Measurements from ENCODE around the gene CDKAL1. TPM values are rescaled to one million over a fixed set of nuclear protein-coding genes. Genes with fewer than 3 reads are reported as not detected.

CDKAL1 gene
- total and polyA plus RNA-seq, 10 of the 15 experiments (the other 5 are each of a cell fraction or from before 2014, with no cell fraction given) = 10.7 to 26.9 (median 17.3) TPM

DNA sequence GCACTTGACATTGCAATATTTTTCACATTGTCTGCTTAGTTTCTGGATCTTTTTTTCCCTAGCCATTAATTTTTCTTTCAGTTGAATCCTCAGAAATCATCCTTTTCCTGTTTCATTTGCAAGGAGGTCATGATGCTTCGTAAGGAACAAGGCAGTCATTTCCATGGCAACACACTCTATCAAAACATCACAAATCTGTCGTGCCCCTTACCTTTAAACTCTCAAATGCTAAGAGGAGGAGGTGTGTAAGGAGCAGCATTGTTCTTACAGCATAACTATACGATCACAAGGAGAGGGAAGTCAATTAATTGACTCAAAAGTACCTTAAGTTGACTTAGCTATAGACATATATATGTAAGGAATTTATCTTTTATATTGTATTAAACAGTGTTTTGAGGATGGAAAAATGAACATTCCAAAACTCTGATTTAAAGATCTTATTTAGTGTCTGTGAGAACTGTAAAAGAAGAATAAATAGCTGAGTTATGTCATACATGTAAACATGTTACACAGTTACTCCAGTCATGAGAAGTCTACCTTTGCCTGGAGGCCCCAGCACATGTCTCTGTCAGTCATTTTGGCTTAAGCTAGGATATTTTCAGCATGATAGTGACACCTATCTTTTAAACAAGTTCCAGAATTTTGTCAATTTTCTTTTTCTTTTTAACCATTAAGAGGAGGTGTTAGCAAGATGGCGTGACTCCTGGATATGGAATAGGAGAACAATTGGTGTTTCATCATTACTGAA is 41.6 kb downstream of the CDKAL1 start:
- in situ Hi-C loops (cut with MboI) = no loop called here
- 98% methylated on average over 4 of the region's 4 CpGs for WGBS (ENCODE audit: insufficient coverage, insufficient replicate concordance, low lambda C conversion rate, missing lambda C conversion rate)
- Histone ChIP-seq H3K4me2 (ENCODE audit: control insufficient read depth, insufficient read depth) (no peak overlapping the region), H3K27me3 (replicated peaks in 1 of 2; ENCODE audit: control insufficient read depth in 2 of 2, insufficient read depth in 2 of 2, low read length in 1 of 2) (no peaks in the 10 kb centered on the region), H3K4me3 (no peak overlapping the region), H3K9ac (ENCODE audit: control insufficient read depth, insufficient read depth, low read length) (no peak overlapping the region), H3K79me2 (ENCODE audit: control insufficient read depth, insufficient read depth, low read length) (no peaks in the 10 kb centered on the region), H3K36me3 (ENCODE audit: control insufficient read depth in 2 of 2, insufficient read depth in 2 of 2, low read length in 1 of 2) (no peaks in the 10 kb centered on the region; a peak in 2 of 4 replicates), H4K20me1 (ENCODE audit: control insufficient read depth, insufficient read depth) (no peaks in the 10 kb centered on the region), H3K27ac (ENCODE audit: control insufficient read depth, insufficient read depth) (no peak overlapping the region), H3K4me1 (ENCODE audit: control insufficient read depth, insufficient read depth, low read length) (no peaks in the 10 kb centered on the region), H3K9me3 (replicated peaks; ENCODE audit: control insufficient read depth, insufficient read depth, low read length) (no peaks in the 10 kb centered on the region), H2AFZ (ENCODE audit: control insufficient read depth, low read depth, low read length) (no peak overlapping the region)
- intact Hi-C loops (cut with micrococcal nuclease; ENCODE audit: unreplicated experiment) = no loop called here
- ATAC-seq = no peak
- ChIA-PET POLR2A (no interaction called here), CTCF (interaction anchor here (0.8 to 5.4 kb wide), 3 partner anchors 11 to 1013 kb away, joined by 3 to 40 read pairs (median 6); no protein-coding TSS in a partner anchor), RAD21 (ENCODE audit: unreplicated experiment) (interaction anchor here (1.4 kb wide), 1 partner anchor 9 kb away, joined by 4 read pairs; no protein-coding TSS in a partner anchor), SMC1A (ENCODE audit: uncharacterized antibody, unreplicated experiment) (interaction anchor here (1.0 to 6.2 kb wide), 5 partner anchors 9 to 142 kb away, joined by 3 to 33 read pairs (median 6); no protein-coding TSS in a partner anchor)
- no peak for TF ChIP-seq IKZF1 (conservative IDR thresholded peaks at IDR 0.05)
- no peak for TF ChIP-seq CBFB (IDR thresholded peaks at IDR 0.05; ENCODE audit: low read depth)
- no peak for TF ChIP-seq NR2F1 (conservative IDR thresholded peaks at IDR 0.05)
- TF ChIP-seq, protein P1, sequence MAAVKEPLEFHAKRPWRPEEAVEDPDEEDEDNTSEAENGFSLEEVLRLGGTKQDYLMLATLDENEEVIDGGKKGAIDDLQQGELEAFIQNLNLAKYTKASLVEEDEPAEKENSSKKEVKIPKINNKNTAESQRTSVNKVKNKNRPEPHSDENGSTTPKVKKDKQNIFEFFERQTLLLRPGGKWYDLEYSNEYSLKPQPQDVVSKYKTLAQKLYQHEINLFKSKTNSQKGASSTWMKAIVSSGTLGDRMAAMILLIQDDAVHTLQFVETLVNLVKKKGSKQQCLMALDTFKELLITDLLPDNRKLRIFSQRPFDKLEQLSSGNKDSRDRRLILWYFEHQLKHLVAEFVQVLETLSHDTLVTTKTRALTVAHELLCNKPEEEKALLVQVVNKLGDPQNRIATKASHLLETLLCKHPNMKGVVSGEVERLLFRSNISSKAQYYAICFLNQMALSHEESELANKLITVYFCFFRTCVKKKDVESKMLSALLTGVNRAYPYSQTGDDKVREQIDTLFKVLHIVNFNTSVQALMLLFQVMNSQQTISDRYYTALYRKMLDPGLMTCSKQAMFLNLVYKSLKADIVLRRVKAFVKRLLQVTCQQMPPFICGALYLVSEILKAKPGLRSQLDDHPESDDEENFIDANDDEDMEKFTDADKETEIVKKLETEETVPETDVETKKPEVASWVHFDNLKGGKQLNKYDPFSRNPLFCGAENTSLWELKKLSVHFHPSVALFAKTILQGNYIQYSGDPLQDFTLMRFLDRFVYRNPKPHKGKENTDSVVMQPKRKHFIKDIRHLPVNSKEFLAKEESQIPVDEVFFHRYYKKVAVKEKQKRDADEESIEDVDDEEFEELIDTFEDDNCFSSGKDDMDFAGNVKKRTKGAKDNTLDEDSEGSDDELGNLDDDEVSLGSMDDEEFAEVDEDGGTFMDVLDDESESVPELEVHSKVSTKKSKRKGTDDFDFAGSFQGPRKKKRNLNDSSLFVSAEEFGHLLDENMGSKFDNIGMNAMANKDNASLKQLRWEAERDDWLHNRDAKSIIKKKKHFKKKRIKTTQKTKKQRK (IDR thresholded peaks at IDR 0.05; ENCODE audit: low read depth, low read length) = no peak
- no peak for TF ChIP-seq POU2F2 (IDR thresholded peaks at IDR 0.05; ENCODE audit: borderline replicate concordance, low read depth, low read length)
- no peak for FAIRE-seq
- BruUV-seq (replicated peaks) = no TSS peak
- no peak for DNase-seq (ENCODE audit: low read depth, low spot score)
